NB4 (cell line): ENCODE data around the gene TGFB1.
"Not testable (repeated sequence)": the region's sequence is repeated elsewhere in the genome, so short reads cannot be mapped to it uniquely, and the experiment has no call there.

Experiments
- POLR2A ChIP-seq: IDR thresholded peaks from 2 replicates; pipeline ENCODE4 v1.6.1; 2011; ENCODE audit warnings: mild to moderate bottlenecking; ENCODE audit not compliant: insufficient read length; ENCODE audit errors: extremely low read depth
- TF ChIP-seq, protein P1 (sequence below): IDR thresholded peaks from one replicate; pipeline ENCODE4 v1.5.1; 2012; ENCODE audit warnings: low read depth, low read length

DNA sequence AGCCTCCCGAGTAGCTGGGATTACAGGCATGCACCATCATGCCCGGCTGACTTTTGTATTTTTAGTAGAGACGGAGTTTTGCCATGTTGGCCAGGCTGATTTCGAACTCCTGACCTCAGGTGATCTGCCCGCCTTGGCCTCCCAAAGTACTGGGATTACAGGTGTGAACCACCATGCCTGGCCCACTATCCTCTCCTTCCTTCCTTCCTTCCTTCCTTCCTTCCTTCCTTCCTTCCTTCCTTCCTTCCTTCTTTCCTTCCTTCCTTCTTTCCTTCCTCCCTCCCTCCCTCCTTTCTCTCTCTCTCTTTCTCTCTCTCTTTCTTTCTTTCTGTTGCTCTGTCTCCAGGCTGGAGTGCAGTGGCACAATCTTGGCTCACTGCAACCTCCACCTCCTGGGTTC, 17.4 kb upstream of the TGFB1 start:
- TF ChIP-seq, protein P1, sequence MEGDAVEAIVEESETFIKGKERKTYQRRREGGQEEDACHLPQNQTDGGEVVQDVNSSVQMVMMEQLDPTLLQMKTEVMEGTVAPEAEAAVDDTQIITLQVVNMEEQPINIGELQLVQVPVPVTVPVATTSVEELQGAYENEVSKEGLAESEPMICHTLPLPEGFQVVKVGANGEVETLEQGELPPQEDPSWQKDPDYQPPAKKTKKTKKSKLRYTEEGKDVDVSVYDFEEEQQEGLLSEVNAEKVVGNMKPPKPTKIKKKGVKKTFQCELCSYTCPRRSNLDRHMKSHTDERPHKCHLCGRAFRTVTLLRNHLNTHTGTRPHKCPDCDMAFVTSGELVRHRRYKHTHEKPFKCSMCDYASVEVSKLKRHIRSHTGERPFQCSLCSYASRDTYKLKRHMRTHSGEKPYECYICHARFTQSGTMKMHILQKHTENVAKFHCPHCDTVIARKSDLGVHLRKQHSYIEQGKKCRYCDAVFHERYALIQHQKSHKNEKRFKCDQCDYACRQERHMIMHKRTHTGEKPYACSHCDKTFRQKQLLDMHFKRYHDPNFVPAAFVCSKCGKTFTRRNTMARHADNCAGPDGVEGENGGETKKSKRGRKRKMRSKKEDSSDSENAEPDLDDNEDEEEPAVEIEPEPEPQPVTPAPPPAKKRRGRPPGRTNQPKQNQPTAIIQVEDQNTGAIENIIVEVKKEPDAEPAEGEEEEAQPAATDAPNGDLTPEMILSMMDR, result not testable (repeated sequence)
- not testable (repeated sequence) for TF ChIP-seq POLR2A
